Mucosa of descending colon (tissue), 3 donors: ENCODE data around the gene PKD2. TPM values are rescaled to one million over a fixed set of nuclear protein-coding genes. Genes with fewer than 3 reads are reported as not detected.

Source experiments
- ATAC-seq: fragments of 200-7000 bp; cut with Tn5 transposase; one replicate; pipeline ENCODE4 v1.9.1; 2020; ENCODE audit warnings: mild to moderate bottlenecking, moderate library complexity
- DNase-seq, 3 donors: peaks; one replicate each; pipeline ENCODE4 v3.0.0-alpha.2; 2020
- H3K36me3 ChIP-seq: fragments of 200-600 bp; one replicate; pipeline ENCODE4 v1.8.0; 2021; ENCODE audit warnings: low read depth, mild to moderate bottlenecking
- H3K4me1 ChIP-seq: fragments of 200-600 bp; one replicate; pipeline ENCODE4 v1.8.0; 2021; ENCODE audit warnings: low read depth, mild to moderate bottlenecking
- H3K4me3 ChIP-seq: fragments of 200-600 bp; one replicate; pipeline ENCODE4 v1.8.0; 2021; ENCODE audit warnings: mild to moderate bottlenecking
- H3K9me3 ChIP-seq: fragments of 200-600 bp; one replicate; pipeline ENCODE4 v1.8.0; 2021; ENCODE audit warnings: mild to moderate bottlenecking
- CTCF ChIP-seq: fragments of 200-600 bp; IDR thresholded peaks from one replicate; pipeline ENCODE4 v1.8.0; 2022; ENCODE audit warnings: antibody characterized with exemption, mild to moderate bottlenecking
- intact Hi-C, 2 donors: fragments of 100-400 bp; cut with DNase I in 1 of 2; cut with micrococcal nuclease in 1 of 2; formaldehyde crosslinking; loops; one replicate each; pipeline versions ENCODE4 v1.11.0 to v1.11.1; 2022; cut with DNase I, micrococcal nuclease
- total RNA-seq, 3 donors: library from RNA; stranded (reverse); fragmentation: NEBNext Ultra II Directional in 2 of 3; extraction: Animal tissue kit (Norgen Biotek cat#: 25700) in 2 of 3; gene quantifications; one replicate each; pipeline versions ENCODE4 v1.2.1 to v1.2.4, GENCODE V29; 2021 to 2023
- donor health status: DM: no; HTN: no; CAD: no; lungs with moderate emphysema.
- donor health status: DM: no; HTN: no; CAD: no.
- donor health status: DM: no; HTN: yes; CAD: no.

PKD2 gene
- total RNA-seq, 3 donors from 2014 or later: 7.0 to 53.3 (median 7.4) TPM

GRCh38 chr4:88087004-88087403, 79.6 kb downstream of the PKD2 start:
- no peaks in the 10 kb centered on the region for H3K9me3 ChIP-seq
- ATAC-seq (no peak), DNase-seq (no peak)
- no peaks in the 10 kb centered on the region for H3K4me1 ChIP-seq
- intact Hi-C loops: no loop called here
- no peak for TF ChIP-seq CTCF
- no peak overlapping the region for H3K4me3 ChIP-seq
- H3K36me3 ChIP-seq: no peaks in the 10 kb centered on the region

GRCh38 chr4:88090898-88091297, 83.5 kb downstream of the PKD2 start:
- ATAC-seq (no peak), DNase-seq (no peak)
- no peak for TF ChIP-seq CTCF
- Histone ChIP-seq H3K4me3 (no peak overlapping the region), H3K4me1 (no peaks in the 10 kb centered on the region), H3K9me3 (no peaks in the 10 kb centered on the region), H3K36me3 (no peaks in the 10 kb centered on the region)
- intact Hi-C loops: no loop called here

- ATAC-seq (no peak), DNase-seq (no peak)
- TF ChIP-seq CTCF: no peak
- Histone ChIP-seq H3K36me3 (no peaks in the 10 kb centered on the region), H3K4me3 (no peak overlapping the region), H3K4me1 (no peaks in the 10 kb centered on the region), H3K9me3 (no peaks in the 10 kb centered on the region)
- intact Hi-C loops: no loop called here
Observed at GRCh38 chr4:88091378-88091777, 83.9 kb downstream of the PKD2 start.

- intact Hi-C loops: no loop called here
- no peaks in the 10 kb centered on the region for H3K9me3 ChIP-seq
- no peak overlapping the region for H3K4me3 ChIP-seq
- DNase-seq (no peak), ATAC-seq (no peak)
- no peaks in the 10 kb centered on the region for H3K36me3 ChIP-seq
- H3K4me1 ChIP-seq: no peaks in the 10 kb centered on the region
- no peak for TF ChIP-seq CTCF
Observed at GRCh38 chr4:88093874-88094273, 86.4 kb downstream of the PKD2 start.

- intact Hi-C loops: no loop called here
- no peak for TF ChIP-seq CTCF
- Histone ChIP-seq H3K4me1 (no peaks in the 10 kb centered on the region), H3K9me3 (no peaks in the 10 kb centered on the region), H3K4me3 (no peak overlapping the region), H3K36me3 (no peaks in the 10 kb centered on the region)
- ATAC-seq: peak; percentile 91
- DNase-seq: no peak
Observed at GRCh38 chr4:88097301-88097700, 89.9 kb downstream of the PKD2 start.

GRCh38 chr4:88097781-88098180, 90.3 kb downstream of the PKD2 start:
- intact Hi-C loops: no loop called here
- H3K4me1 ChIP-seq: no peaks in the 10 kb centered on the region
- no peak for TF ChIP-seq CTCF
- no peak overlapping the region for H3K4me3 ChIP-seq
- DNase-seq (no peak), ATAC-seq (no peak)
- H3K36me3 ChIP-seq: no peaks in the 10 kb centered on the region
- no peaks in the 10 kb centered on the region for H3K9me3 ChIP-seq
